SU-DHL-6 (cell line): ENCODE measurements around the gene GABBR2.
"Not testable (repeated sequence)": the region's sequence is repeated elsewhere in the genome, so short reads cannot be mapped to it uniquely, and the experiment has no call there.

Experiments used
- CTCF ChIP-seq: fragments of 200-600 bp; sonication (generic); IDR thresholded peaks from one replicate; pipeline ENCODE4 v1.5.1; 2017; ENCODE audit warnings: antibody characterized with exemption, mild to moderate bottlenecking, low read length, moderate library complexity; ENCODE audit not compliant: insufficient read depth, poor library complexity, severe bottlenecking
- EZH2phosphoT487 ChIP-seq: fragments of 200-600 bp; sonication (generic), shearing (Covaris generic); conservative IDR thresholded peaks from 2 replicates; pipeline ENCODE4 v1.6.1; 2018; ENCODE audit warnings: mild to moderate bottlenecking, antibody characterized with exemption, low read length, moderate library complexity, mixed read lengths

- TF ChIP-seq CTCF, EZH2phosphoT487: not testable (repeated sequence)
These were observed 123.8 kb downstream of the GABBR2 start for GRCh38 chr9:98584853-98585438.
